GM18519 (cell line): ENCODE data around the gene SLC27A2.

Source experiments
- ATAC-seq: cut with Tn5 transposase; IDR thresholded peaks from one replicate; pipeline ENCODE4 v1.9.1; 2021; ENCODE audit warnings: mild to moderate bottlenecking, moderate library complexity; ENCODE audit not compliant: unreplicated experiment, low FRiP score

Gene SLC27A2

DNA sequence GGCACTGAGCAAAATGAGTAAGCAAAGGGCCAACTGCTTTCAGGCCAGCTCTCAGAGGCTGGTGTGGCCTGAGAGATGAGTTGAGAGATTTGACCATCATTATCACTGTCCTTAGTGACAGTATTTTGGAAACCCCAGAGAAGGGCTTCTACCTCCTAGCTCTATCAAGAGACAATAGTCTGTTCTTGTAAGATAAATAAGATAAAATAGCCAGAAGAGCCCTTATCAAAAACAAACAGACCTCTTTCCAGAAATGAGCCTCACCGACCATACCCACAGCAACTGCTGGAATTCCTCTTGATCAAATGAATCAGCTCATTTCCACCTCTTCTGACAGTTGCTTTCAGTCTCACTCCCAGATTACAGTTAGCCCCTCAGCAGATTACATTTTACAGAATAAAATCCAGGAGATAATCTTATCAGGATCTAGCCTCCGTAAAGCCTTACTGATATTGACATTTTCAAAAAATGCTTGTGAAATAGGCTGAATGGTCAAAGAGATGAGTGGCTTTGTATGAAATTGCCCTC is 79.0 kb downstream of the SLC27A2 start:
- ATAC-seq: no peak

- no peak for ATAC-seq
Observed at GRCh38 chr15:50261981-50262380, 80.0 kb downstream of the SLC27A2 start.

DNA sequence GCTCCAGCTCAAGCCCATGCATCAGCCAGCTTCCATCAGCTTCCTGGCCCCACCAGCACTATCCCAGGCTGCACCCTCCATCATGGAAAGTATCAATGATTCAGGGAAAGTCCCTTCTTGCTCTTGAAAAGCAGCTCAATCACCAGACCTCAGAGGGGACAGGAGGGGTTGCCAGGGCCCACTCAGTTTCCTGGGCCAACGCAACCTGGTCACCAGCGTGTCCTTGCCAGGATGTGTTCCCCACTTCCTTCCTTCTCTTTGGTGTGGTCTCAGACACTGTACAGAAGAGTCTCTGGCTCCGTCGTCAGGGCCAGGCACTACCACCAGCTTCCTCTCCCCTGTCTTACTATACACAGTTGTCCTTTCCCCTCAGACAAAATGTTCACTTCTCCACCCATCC is 80.5 kb downstream of the SLC27A2 start:
- no peak for ATAC-seq

GRCh38 chr15:50265620-50266019 is 83.6 kb downstream of the SLC27A2 start, which contains the start of gene HDC:
Gene HDC, minus strand, starts transcription at chr15:50265726. Its CDS starts 103 bp downstream, at chr15:50265623.
- no peak for ATAC-seq

GRCh38 chr15:50267577-50267976 is 85.6 kb downstream of the SLC27A2 start:
- ATAC-seq: no peak

DNA sequence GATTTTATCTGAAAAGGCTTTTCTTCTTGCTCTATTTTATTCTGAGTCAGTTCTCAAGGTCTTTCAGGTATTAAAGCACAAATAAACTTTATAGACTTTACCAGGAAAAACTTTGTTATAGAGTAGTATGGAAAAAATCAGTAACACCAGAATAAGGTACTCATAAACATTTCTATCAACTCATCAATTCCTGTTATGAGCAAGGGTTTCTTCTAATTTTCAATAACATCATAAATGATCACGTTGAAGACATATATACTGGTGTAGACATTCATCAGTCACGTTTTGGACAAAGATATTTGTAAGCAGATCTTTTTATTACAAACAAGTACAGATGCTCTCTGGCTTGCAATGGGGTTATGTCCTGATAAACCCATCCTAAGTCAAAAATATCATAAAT is 93.1 kb downstream of the SLC27A2 start:
- no peak for ATAC-seq

DNA sequence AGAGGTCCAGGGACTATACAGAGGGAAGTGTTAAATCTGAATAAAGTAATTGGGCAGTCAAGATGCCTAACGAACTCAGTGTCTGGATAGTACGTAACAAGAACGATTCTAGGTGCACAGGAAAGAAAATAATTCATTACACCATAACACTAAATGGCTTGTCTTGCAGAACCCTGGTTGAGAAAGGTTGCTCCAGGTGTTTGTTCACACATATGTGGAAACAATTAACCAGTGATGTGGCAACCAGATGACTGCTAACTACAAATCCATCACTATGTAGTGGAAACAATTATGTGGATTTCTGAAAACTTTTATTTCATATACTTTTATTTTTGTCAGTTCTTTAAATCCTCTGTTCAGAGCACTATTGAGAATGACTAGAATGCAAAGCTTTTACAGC is 93.9 kb downstream of the SLC27A2 start:
- ATAC-seq: no peak

DNA sequence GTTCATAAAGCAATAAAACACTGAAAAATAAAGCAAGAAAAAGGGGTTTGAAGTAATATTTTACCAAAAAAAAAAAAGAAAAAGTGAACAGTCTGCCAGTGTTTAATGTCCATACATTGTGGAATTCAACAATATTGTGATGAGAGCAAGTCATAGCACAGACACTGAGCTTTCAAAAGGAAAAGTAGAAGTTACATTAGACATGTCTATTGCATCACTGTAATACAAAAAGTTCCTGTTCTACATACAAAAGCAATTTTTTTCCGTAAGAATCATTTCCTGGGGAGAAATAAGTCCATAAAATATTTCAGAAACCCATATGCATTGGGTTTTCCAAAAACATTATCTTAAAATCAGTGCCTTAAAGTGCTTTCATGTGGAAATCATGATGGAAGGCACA is 95.4 kb downstream of the SLC27A2 start:
- no peak for ATAC-seq

DNA sequence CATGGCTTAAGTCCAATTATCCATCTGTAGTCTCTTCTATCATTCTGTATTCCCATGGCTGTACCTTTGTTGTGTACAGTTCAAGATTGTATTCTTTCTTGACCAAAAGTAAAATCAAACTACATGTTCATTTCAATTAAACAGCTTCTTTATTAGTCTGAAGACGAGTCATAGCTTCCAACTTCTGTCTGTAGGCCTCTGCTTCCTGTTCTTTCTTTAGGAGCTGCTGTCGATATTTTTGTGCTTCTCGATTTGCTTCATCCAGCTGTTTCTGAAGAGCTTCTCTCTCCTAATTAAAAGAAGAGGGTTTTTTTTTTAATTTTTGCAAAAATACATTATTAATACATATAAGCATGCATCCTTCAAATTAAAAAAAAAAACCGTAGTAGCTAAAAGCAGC is 96.5 kb downstream of the SLC27A2 start:
- no peak for ATAC-seq

DNA sequence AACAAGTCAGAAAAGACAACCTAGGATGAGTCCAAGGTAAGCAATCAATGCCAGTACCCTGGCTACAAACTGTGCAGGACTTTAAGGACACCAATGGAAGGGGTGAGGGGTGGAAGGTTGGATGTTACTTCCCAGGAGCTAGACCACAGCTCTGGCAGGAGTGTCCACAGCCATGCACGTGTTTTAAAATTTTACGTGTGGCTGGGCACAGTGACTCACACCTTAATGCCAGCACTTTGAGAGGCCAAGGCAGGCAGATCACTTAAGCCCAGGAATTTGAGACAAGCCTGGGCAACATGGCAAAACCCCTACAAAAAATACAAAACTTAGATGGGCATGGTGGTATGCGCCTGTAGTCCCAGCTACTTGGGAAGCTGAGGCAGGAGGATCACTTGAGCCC is 98.3 kb downstream of the SLC27A2 start:
- no peak for ATAC-seq

GRCh38 chr15:50281427-50281826 is 99.4 kb downstream of the SLC27A2 start:
- ATAC-seq: no peak
